ENCODE measurements around the gene MSRB1. TPM values are rescaled to one million over a fixed set of nuclear protein-coding genes. Genes with fewer than 3 reads are reported as not detected.
A peak's percentile ranks its signal among the peaks of the same experiment; 100 is the strongest.

MSRB1 gene
- total and polyA plus RNA-seq, 9 of the 15 experiments (the other 6 are each of a cell fraction or from before 2014, with no cell fraction given): 5.4 to 33.7 (median 25.7) TPM

- TF ChIP-seq CLOCK (CRISPR knock-in tag; IDR thresholded peaks at IDR 0.05; ENCODE audit: borderline replicate concordance) (no peak), PKNOX1 (IDR thresholded peaks at IDR 0.05) (no peak), RBM15 (IDR thresholded peaks at IDR 0.05; ENCODE audit: insufficient read depth, low read length) (no peak), MTA2 (IDR thresholded peaks at IDR 0.05; ENCODE audit: low read depth) (no peak), TRIM25 (IDR thresholded peaks at IDR 0.05; ENCODE audit: borderline replicate concordance) (no peak), XRCC3 (IDR thresholded peaks at IDR 0.05) (no peak), MITF (IDR thresholded peaks at IDR 0.05) (no peak), CC2D1A (IDR thresholded peaks at IDR 0.05) (no peak), JUND (IDR thresholded peaks at IDR 0.05; ENCODE audit: borderline replicate concordance, low read depth, low read length) (no peak), JUND (tag; IDR thresholded peaks at IDR 0.05; ENCODE audit: borderline replicate concordance, low read depth, low read length) (peak; percentile 56; the same call in 1 of the 3 replicates), RCOR1 (IDR thresholded peaks at IDR 0.05; ENCODE audit: borderline replicate concordance in 1 of 2, low read depth in 2 of 2, low read length in 2 of 2) (peak in 1 of 2 experiments; percentile 3; a peak in 2 of 4 replicates), ZNF717 (CRISPR knock-in tag; IDR thresholded peaks at IDR 0.05) (no peak), MBD2 (IDR thresholded peaks at IDR 0.05; ENCODE audit: borderline replicate concordance, low read depth) (no peak), ATF7 (IDR thresholded peaks at IDR 0.05) (peak; percentile 71; the same call in 1 of the 2 replicates), HEY1 (CRISPR knock-in tag; IDR thresholded peaks at IDR 0.05; ENCODE audit: borderline replicate concordance) (no peak), TEAD1 (CRISPR knock-in tag; IDR thresholded peaks at IDR 0.05) (no peak), HDAC8 (tag; IDR thresholded peaks at IDR 0.05) (0 out of 2 replicates have a peak, but pooled peaks have one; percentile 23), ZNF76 (CRISPR knock-in tag; IDR thresholded peaks at IDR 0.05; ENCODE audit: borderline replicate concordance) (peak; percentile 77; the same call in 1 of the 2 replicates), MNT (conservative IDR thresholded peaks at IDR 0.05) (peak in 1 of 2 experiments; percentile 59; a peak in 2 of 4 replicates)
These were observed 40.7 kb upstream of the MSRB1 start, which contains the start of gene GFER (continued) for GRCh38 chr16:1983544-1984346.
